Endothelial cell (in vitro differentiated cells): ENCODE data around the gene HIGD1A. TPM values are rescaled to one million over a fixed set of nuclear protein-coding genes. Genes with fewer than 3 reads are reported as not detected.

Experiments
- DNase-seq: peaks from one replicate; pipeline ENCODE4 v3.0.0; 2021; ENCODE audit warnings: low spot score
- H3K27ac Mint-ChIP-seq: one replicate; pipeline ENCODE4 v1.8.0; 2021; ENCODE audit warnings: mixed read lengths, inconsistent platforms; ENCODE audit not compliant: unreplicated experiment
- H3K27me3 Mint-ChIP-seq: one replicate; pipeline ENCODE4 v1.8.0; 2021; ENCODE audit warnings: mild to moderate bottlenecking, moderate library complexity, mixed read lengths, inconsistent platforms; ENCODE audit not compliant: unreplicated experiment
- H3K36me3 Mint-ChIP-seq: one replicate; pipeline ENCODE4 v1.8.0; 2021; ENCODE audit warnings: mild to moderate bottlenecking, low read depth, mixed read lengths, inconsistent platforms; ENCODE audit not compliant: unreplicated experiment
- H3K4me1 Mint-ChIP-seq: one replicate; pipeline ENCODE4 v1.8.0; 2021; ENCODE audit warnings: mild to moderate bottlenecking, mixed read lengths, inconsistent platforms; ENCODE audit not compliant: unreplicated experiment
- H3K4me3 Mint-ChIP-seq: one replicate; pipeline ENCODE4 v1.8.0; 2021; ENCODE audit warnings: mild to moderate bottlenecking, mixed read lengths, inconsistent platforms; ENCODE audit not compliant: unreplicated experiment
- H3K9me3 Mint-ChIP-seq: one replicate; pipeline ENCODE4 v1.8.0; 2021; ENCODE audit warnings: mixed read lengths, inconsistent platforms; ENCODE audit not compliant: unreplicated experiment
- total RNA-seq: library from RNA; stranded (reverse); fragmentation: NEBNext Ultra II Directional; extraction: Animal tissue kit (Norgen Biotek cat#: 25700); gene quantifications from one replicate; pipeline ENCODE4 v1.2.1, GENCODE V29; 2021; ENCODE audit not compliant: unreplicated experiment
- TF ChIP-seq, protein P1 (sequence below): fragments of 200-600 bp; sonication (generic); IDR thresholded peaks from one replicate; pipeline ENCODE4 v1.5.0; 2021; ENCODE audit warnings: antibody characterized with exemption; ENCODE audit not compliant: unreplicated experiment

Gene HIGD1A
- total RNA-seq, 1 donor from 2014 or later, result 60.7 TPM

DNA sequence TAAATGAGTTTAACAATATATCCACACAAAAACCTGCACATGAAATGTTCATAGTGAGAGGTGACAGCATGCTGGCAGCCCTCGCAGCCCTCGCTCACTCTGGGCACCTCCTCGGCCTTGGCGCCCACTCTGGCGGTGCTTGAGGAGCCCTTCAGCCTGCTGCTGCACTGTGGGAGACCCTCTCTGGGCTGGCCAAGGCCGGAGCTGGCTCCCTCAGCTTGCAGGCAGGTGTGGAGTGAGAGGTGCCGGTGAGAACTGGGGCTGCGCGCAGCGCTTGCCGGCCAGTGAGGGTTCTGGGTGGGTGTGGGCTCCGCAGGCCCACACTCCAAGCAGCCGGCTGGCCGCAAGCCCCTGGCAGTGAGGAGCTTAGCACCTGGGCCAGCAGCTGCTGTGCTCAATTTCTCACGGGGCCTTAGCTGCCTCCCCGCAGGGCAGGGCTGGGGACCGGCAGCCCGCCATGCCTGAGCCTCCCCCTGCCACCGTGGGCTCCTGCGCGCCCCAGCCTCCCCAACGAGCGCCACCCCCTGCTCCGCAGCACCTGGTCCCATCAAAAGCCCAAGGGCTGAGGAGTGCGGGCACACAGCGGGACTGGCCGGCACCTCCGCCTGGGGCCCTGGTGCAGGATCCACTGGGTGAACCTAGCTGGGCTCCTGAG is 34.7 kb downstream of the HIGD1A start:
- H3K27me3 Mint-ChIP-seq, result peaks cover 4% of the 10 kb centered on the region
- no peaks in the 10 kb centered on the region for H3K36me3 Mint-ChIP-seq
- TF ChIP-seq, protein P1, sequence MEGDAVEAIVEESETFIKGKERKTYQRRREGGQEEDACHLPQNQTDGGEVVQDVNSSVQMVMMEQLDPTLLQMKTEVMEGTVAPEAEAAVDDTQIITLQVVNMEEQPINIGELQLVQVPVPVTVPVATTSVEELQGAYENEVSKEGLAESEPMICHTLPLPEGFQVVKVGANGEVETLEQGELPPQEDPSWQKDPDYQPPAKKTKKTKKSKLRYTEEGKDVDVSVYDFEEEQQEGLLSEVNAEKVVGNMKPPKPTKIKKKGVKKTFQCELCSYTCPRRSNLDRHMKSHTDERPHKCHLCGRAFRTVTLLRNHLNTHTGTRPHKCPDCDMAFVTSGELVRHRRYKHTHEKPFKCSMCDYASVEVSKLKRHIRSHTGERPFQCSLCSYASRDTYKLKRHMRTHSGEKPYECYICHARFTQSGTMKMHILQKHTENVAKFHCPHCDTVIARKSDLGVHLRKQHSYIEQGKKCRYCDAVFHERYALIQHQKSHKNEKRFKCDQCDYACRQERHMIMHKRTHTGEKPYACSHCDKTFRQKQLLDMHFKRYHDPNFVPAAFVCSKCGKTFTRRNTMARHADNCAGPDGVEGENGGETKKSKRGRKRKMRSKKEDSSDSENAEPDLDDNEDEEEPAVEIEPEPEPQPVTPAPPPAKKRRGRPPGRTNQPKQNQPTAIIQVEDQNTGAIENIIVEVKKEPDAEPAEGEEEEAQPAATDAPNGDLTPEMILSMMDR, result no peak
- H3K9me3 Mint-ChIP-seq, result no peaks in the 10 kb centered on the region
- H3K4me3 Mint-ChIP-seq, result no peak overlapping the region
- H3K4me1 Mint-ChIP-seq, result peaks cover 4% of the 10 kb centered on the region
- DNase-seq, result no peak
- no peak overlapping the region for H3K27ac Mint-ChIP-seq

DNA sequence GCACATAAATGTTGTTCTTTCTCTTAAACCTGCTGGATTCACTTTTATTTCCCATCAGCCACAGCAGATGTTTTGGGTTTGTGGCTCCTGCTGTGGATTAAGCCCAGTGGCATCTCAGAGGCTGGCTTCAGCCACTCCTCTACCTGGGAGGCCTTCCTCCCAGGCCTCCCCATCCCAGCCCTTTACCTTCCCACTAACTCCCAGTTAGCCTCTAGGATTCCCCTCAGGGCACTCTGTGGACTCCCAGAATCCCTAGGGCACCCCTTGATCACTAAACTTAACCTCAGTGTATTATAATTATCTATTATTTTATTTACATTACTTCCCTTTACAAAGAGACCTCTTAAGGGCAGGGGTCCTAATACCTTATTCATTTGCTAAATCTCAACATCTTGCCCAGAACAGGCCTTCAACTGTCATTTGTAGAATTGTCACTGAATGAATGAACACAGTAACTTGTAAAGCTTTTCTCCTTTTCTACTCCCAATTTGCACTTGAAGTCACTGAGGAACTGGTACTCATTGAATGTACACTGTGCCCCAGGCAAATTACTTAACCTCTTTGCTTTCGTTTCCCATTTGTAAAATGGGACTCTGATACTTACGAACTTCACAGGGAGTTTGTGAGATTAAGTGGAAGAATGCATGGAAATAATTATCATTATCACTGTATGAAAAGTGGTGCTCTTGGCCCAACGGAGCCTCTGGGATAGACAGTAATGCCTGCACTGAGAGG is 39.6 kb downstream of the HIGD1A start:
- no peaks in the 10 kb centered on the region for H3K36me3 Mint-ChIP-seq
- no peaks in the 10 kb centered on the region for H3K4me1 Mint-ChIP-seq
- H3K4me3 Mint-ChIP-seq, result no peak overlapping the region
- no peaks in the 10 kb centered on the region for H3K9me3 Mint-ChIP-seq
- H3K27me3 Mint-ChIP-seq, result peaks cover 3% of the 10 kb centered on the region
- no peak overlapping the region for H3K27ac Mint-ChIP-seq
- TF ChIP-seq, protein P1, result no peak
- no peak for DNase-seq

DNA sequence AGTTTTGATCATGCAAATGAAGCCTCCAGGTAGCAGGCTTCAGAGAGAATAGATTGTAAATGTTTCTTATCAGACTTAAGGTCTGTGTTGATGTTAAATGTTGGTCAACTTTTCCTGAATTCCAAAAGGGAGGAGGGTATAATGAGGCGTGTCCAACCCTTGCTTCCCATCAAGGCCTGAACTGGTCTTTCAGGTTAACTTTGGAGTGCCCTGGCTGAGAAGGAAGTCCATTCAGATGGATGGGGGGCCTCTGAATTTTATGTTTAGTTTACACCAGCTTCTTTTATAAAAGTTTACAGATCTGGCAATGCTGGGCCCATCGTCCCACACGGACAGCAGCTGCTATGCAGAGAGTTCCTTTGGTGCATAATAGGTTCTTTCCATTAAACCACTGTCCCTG is 40.2 kb downstream of the HIGD1A start:
- Mint-ChIP-seq H3K4me3 (no peak overlapping the region), H3K27me3 (peaks cover 3% of the 10 kb centered on the region), H3K9me3 (no peaks in the 10 kb centered on the region), H3K4me1 (no peaks in the 10 kb centered on the region), H3K36me3 (no peaks in the 10 kb centered on the region), H3K27ac (no peak overlapping the region)
- DNase-seq, result no peak
- TF ChIP-seq, protein P1, result no peak

DNA sequence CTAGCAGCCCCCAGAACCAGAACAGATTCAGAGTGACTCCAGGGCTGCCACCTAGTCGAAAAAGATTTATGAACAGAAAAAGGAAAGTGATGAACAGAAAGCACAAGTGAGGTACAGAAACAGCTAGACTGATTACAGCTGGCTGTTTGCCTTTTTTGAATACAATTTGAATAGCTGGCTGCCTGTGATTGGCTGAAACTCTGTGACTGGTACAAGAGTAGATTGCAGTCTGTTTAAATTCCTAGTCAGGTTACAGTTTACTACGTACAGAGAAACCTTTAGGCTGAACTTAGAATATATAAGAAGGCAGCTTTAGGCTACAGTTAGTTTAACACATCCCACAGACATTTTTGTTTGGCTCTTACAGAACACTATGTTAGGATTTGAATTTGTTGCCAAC is 41.3 kb downstream of the HIGD1A start:
- Mint-ChIP-seq H3K4me3 (no peak overlapping the region), H3K27me3 (peaks cover 3% of the 10 kb centered on the region), H3K36me3 (no peaks in the 10 kb centered on the region), H3K4me1 (no peaks in the 10 kb centered on the region), H3K27ac (no peak overlapping the region), H3K9me3 (no peaks in the 10 kb centered on the region)
- no peak for DNase-seq
- TF ChIP-seq, protein P1, result no peak
